ENCODE measurements around the gene NME2.

The NME2 gene

GRCh38 chr17:51214920-51215319 lies 48.7 kb downstream of the NME2 start:
- DNase-seq: no peak

DNA sequence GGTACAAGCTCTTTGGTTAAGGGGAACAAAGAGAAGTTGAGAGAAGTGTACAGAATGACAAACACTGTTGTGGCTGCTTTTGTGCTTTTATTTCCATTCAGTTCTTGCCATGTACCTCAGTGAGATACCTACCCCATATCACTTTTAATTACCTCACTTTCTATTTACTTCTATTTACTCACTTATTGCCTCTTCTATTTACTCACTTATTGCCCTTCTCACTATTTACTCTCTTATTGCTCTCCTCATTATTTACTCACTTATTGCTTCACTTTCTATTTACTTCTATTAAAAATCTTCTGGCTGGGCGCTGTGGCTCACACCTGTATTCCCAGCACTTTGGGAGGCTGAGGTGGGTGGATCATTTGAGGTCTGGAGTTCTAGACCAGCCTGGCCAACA lies 51.7 kb downstream of the NME2 start:
- DNase-seq: no peak

DNA sequence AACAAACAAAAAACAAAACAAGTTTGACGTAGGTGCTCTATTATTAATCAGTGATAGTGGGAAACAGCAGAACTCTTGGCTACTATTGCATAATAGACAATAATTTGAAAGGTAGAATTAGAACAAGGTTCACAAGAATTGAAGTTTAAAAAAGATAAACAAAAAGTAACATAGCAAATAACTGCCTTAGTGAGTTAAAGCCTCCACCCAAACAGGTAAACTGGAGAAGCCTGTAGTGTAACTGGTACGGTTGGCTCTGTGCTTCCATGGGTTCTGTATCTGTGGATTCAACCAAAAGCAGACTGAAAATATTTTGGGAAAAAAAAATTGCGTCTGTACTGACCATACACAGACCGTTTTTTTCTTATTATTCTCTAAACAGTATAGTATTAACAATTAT lies 55.1 kb downstream of the NME2 start:
- no peak for DNase-seq

Data from stimulated activated CD4-positive, alpha-beta T cell treated with anti-CD3 and anti-CD28 coated beads, Interleukin-1b, Interleukin-23, amount 100 ng/mL, for 48 hours (primary cell).